HCT116 (cell line): Measurements from ENCODE around the gene TMC8. TPM values are rescaled to one million over a fixed set of nuclear protein-coding genes. Genes with fewer than 3 reads are reported as not detected.

Experiments used
- ATAC-seq: fragments of 200-7000 bp; cut with Tn5 transposase; 2 replicates; pipeline ENCODE4 v1.9.1; 2020; ENCODE audit warnings: mild to moderate bottlenecking, moderate library complexity
- BruUV-seq: library from RNA; stranded (reverse); fragments of 400-500 nt; replicated peaks from 2 replicates; lab custom pipeline; 2021; lab: Mats Ljungman, UMichigan
- CTCF ChIA-PET: fragments of 300-600 bp; sonication (Branson Sonifier 250); formaldehyde crosslinking; loops from one replicate; lab custom pipeline; 2021; ENCODE audit warnings: antibody characterized with exemption; lab: Charles Lee
- POLR2A ChIA-PET: fragments of 300-600, 350-600 bp; sonication (Branson Sonifier 250); formaldehyde crosslinking; loops from one replicate; lab custom pipeline; 2021; ENCODE audit warnings: antibody characterized with exemption; lab: Charles Lee
- RAD21 ChIA-PET, 2 experiments: fragments of 300-600 bp; sonication (Branson Sonifier 250); formaldehyde crosslinking; loops; one replicate each; lab custom pipeline; 2023; ENCODE audit warnings: low total read pairs in 2 of 2; ENCODE audit not compliant: uncharacterized antibody in 2 of 2, unreplicated experiment in 2 of 2, low non-redundant PET in 1 of 2; lab: Charles Lee
- DNase-seq: peaks from one replicate; pipeline ENCODE4 v3.0.0-alpha.2; 2010; ENCODE audit warnings: low read depth, low spot score
- H2AFZ ChIP-seq: fragments of 200-600 bp; shearing (Covaris generic), sonication (generic); 2 replicates; pipeline ENCODE4 v1.6.1; 2017; ENCODE audit warnings: low read depth, mixed run types, mixed read lengths, antibody characterized with exemption, low read length; ENCODE audit not compliant: poor library complexity, severe bottlenecking
- H3K27ac ChIP-seq: 2 replicates; pipeline ENCODE4 v1.5.1; 2012; ENCODE audit warnings: low read depth, low read length
- H3K27me3 ChIP-seq: fragments of 200-600 bp; sonication (generic); 2 replicates; pipeline ENCODE4 v1.6.1; 2016; ENCODE audit warnings: mixed run types, low read length, mixed read lengths; ENCODE audit not compliant: insufficient read depth
- H3K36me3 ChIP-seq, 2 experiments: fragments of 200-500 bp in 1 of 2; fragments of 200-600 bp in 1 of 2; sonication (Bioruptor generic) in 1 of 2; sonication (generic) in 1 of 2; 2 replicates each; pipeline versions ENCODE4 v1.5.1 to v1.6.1; 2014 to 2016; ENCODE audit warnings: low read length in 2 of 2, inconsistent platforms in 1 of 2, mixed read lengths in 1 of 2, mixed run types in 1 of 2; ENCODE audit not compliant: insufficient read depth in 2 of 2, control insufficient read depth in 1 of 2
- H3K4me1 ChIP-seq, 2 experiments: fragments of 200-600 bp in 1 of 2; sonication (generic) in 1 of 2; 2 replicates each; pipeline versions ENCODE4 v1.5.1 to v1.6.1; 2012 to 2017; ENCODE audit warnings: low read length in 2 of 2, inconsistent platforms in 1 of 2, mild to moderate bottlenecking in 1 of 2, mixed read lengths in 1 of 2, mixed run types in 1 of 2, moderate library complexity in 1 of 2; ENCODE audit not compliant: insufficient read depth in 2 of 2, control insufficient read depth in 1 of 2
- H3K4me2 ChIP-seq: fragments of 200-600 bp; sonication (generic); 2 replicates; pipeline ENCODE4 v1.6.1; 2017; ENCODE audit warnings: mixed run types, low read length, mixed read lengths
- H3K4me3 ChIP-seq, 2 experiments: fragments of 200-600 bp in 1 of 2; sonication (generic) in 1 of 2; replicated peaks in 1 of 2; 2 replicates each; pipeline ENCODE4 v1.5.1; 2011 to 2016; ENCODE audit warnings: low read length in 2 of 2, control low read depth in 1 of 2, low read depth in 1 of 2, mild to moderate bottlenecking in 1 of 2, mixed read lengths in 1 of 2, mixed run types in 1 of 2
- H3K79me2 ChIP-seq: fragments of 200-600 bp; sonication (generic); 2 replicates; pipeline ENCODE4 v1.6.1; 2017; ENCODE audit warnings: mild to moderate bottlenecking, mixed run types, low read length, moderate library complexity, mixed read lengths; ENCODE audit not compliant: insufficient read depth
- H3K9ac ChIP-seq: fragments of 200-600 bp; sonication (generic); 2 replicates; pipeline ENCODE4 v1.6.1; 2016; ENCODE audit warnings: low read length, mixed read lengths
- H3K9me2 ChIP-seq: fragments of 200-600 bp; sonication (generic), shearing (Covaris generic); 2 replicates; pipeline ENCODE4 v1.6.1; 2017; ENCODE audit warnings: mixed run types, mild to moderate bottlenecking, moderate library complexity; ENCODE audit not compliant: insufficient read depth
- H3K9me3 ChIP-seq, 2 experiments: fragments of 200-500 bp in 1 of 2; fragments of 200-600 bp in 1 of 2; sonication (Bioruptor generic) in 1 of 2; sonication (generic) in 1 of 2; 2 replicates each; pipeline ENCODE4 v1.6.1; 2014 to 2017; ENCODE audit warnings: low read length in 2 of 2, mixed read lengths in 2 of 2, inconsistent platforms in 1 of 2, low read depth in 1 of 2, mild to moderate bottlenecking in 1 of 2, mixed run types in 1 of 2, moderate library complexity in 1 of 2; ENCODE audit not compliant: control insufficient read depth in 1 of 2, insufficient read depth in 1 of 2
- H4K20me1 ChIP-seq: fragments of 200-600 bp; sonication (generic), shearing (Covaris generic); 2 replicates; pipeline ENCODE4 v1.6.1; 2017; ENCODE audit warnings: mixed run types, mild to moderate bottlenecking, moderate library complexity; ENCODE audit not compliant: insufficient read depth
- ATF3 ChIP-seq: IDR thresholded peaks from 2 replicates; pipeline ENCODE4 v1.6.1; 2012
- CEBPB ChIP-seq: IDR thresholded peaks from 2 replicates; pipeline ENCODE4 v1.6.1; 2012; ENCODE audit warnings: low read depth
- EZH2 ChIP-seq: fragments of 200-600 bp; sonication (generic); IDR thresholded peaks from 2 replicates; pipeline ENCODE4 v1.6.1; 2017; ENCODE audit warnings: antibody characterized with exemption, mixed run types
- JUND ChIP-seq: IDR thresholded peaks from 2 replicates; pipeline ENCODE4 v1.6.1; 2012
- MAX ChIP-seq: IDR thresholded peaks from 2 replicates; pipeline ENCODE4 v1.6.1; 2012
- REST ChIP-seq: IDR thresholded peaks from 2 replicates; pipeline ENCODE4 v1.6.1; 2012; ENCODE audit warnings: low read depth
- TCF7L2 ChIP-seq: IDR thresholded peaks from 2 replicates; pipeline ENCODE4 v1.7.0; 2011; ENCODE audit warnings: borderline replicate concordance, inconsistent platforms; ENCODE audit not compliant: insufficient read depth, insufficient read length; ENCODE audit errors: extremely low read depth
- YY1 ChIP-seq: IDR thresholded peaks from 2 replicates; pipeline ENCODE4 v1.6.1; 2011; ENCODE audit warnings: low read length, low read depth, moderate library complexity, mild to moderate bottlenecking; ENCODE audit not compliant: insufficient replicate concordance; ENCODE audit errors: extremely low read depth
- intact Hi-C: fragments of 100-400 bp; cut with micrococcal nuclease; formaldehyde crosslinking; loops from 2 replicates; pipeline ENCODE4 v1.10.0; 2022
- total RNA-seq: library from RNA; stranded (reverse); gene quantifications from one replicate; pipeline ENCODE4 v1.2.1, GENCODE V29; 2021; ENCODE audit not compliant: unreplicated experiment

TMC8 gene
- total RNA-seq, 1 experiment from 2014 or later = 7.8 TPM

DNA sequence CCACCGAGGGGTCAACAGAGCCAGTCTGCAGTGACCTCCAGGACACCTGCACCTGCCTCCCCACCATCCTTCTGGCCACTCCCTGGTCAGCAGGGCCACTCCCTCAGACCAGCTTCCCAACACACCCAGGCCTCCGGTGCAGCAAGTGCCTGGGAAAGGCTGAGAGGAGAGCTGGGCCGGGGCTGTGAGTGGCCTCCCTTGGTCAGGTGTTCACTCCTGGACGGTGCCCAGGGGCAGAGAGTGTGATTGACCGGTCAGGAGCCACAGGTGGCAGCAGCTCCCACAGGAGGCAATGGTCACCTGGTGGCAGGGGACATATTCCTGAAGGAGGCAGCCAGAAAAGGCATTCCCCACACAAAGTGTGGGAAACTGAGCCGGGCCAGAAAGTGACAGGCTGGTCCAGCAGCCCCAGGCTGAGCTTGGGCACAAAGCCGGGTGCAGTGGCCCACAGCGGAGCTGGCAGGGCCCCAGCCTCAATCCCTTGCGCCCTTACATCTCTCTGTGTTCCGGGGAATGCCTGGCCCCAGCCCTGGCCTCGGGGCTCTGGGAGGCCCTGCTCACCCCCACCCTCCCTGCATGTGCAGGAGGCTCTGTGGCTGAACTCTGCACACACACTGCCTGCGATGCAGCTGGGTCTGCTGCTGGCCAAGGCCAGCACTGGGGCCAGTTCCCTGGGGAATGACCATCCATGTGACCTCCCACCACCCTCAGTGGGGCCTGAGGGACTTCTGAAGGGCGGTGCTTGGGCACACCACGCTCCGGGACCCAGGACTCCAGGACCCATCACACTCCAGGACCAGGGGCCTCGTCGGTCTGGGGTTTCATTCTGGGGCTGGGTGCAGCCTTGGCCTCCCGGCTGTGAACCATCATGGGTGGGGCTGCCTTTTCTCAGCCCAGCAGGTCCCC lies 14.4 kb downstream of the TMC8 start:
- Histone ChIP-seq H3K4me3 (no peak overlapping the region), H3K36me3 (no peaks in the 10 kb centered on the region), H3K27ac (no peak overlapping the region; the same call in 1 of the 2 replicates), H3K9me3 (no peaks in the 10 kb centered on the region), H3K27me3 (no peaks in the 10 kb centered on the region), H3K79me2 (no peaks in the 10 kb centered on the region), H4K20me1 (no peaks in the 10 kb centered on the region), H3K9me2 (no peaks in the 10 kb centered on the region), H3K4me1 (peaks cover 41 to 58% of the 10 kb centered on the region in 2 experiments), H2AFZ (no peak overlapping the region), H3K9ac (peak overlapping the region; percentile 31; the same call in 1 of the 2 replicates), H3K4me2 (peak overlapping the region; percentile 58)
- RAD21 ChIA-PET = interaction anchor here in 1 of 2 experiments (0.6 kb wide), 1 partner anchor 23 kb away, joined by 6 read pairs; no protein-coding TSS in a partner anchor
- BruUV-seq = no TSS peak
- intact Hi-C loops = no loop called here
- TF ChIP-seq EZH2 = no peak
- no peak for TF ChIP-seq CEBPB
- no peak for TF ChIP-seq JUND
- TF ChIP-seq YY1 = peak; percentile 58
- TF ChIP-seq ATF3 = no peak
- no peak for TF ChIP-seq REST
- no peak for TF ChIP-seq MAX
- no peak for TF ChIP-seq TCF7L2
- no peak for DNase-seq
- CTCF ChIA-PET = interaction anchor here (0.7 to 1.8 kb wide), 6 partner anchors 10 to 106 kb away, joined by 3 to 6 read pairs (median 4); partner anchors contain the start of genes AFMID and TK1
- POLR2A ChIA-PET = interaction anchor here (0.8 to 1.8 kb wide), 2 partner anchors 24 to 42 kb away, joined by 3 to 9 read pairs; partner anchors contain the start of genes AFMID and TK1
- no peak for ATAC-seq
